Measurements from ENCODE around the gene IFNA13. TPM values are rescaled to one million over a fixed set of nuclear protein-coding genes. Genes with fewer than 3 reads are reported as not detected.

The IFNA13 gene
- total and polyA plus RNA-seq, 2 donors from 2014 or later: not detected

DNA sequence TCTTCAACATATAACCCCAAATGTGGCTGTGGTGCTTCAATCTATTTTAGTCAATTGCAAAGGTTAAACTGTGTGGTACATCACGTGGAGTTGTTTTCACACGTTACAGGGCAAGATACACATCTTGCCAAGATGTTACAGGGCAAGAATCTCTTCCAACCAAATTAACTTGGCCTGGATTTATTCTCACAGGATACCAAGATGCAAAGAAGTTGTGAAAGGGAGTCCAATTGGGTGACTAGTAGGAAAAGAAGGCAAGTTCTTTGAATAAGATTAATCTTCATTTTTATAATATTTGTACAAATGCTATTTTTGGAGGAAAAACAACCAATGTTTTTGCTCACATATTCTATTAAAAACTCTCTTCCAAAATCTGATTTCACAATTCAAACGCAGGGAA is 36.3 kb upstream of the IFNA13 start:
- no peak for DNase-seq
- Histone ChIP-seq H3K9me3 (ENCODE audit: control insufficient read depth in 2 of 3, insufficient read depth in 1 of 3, low read length in 3 of 3) (no peaks in the 10 kb centered on the region), H3K27ac (ENCODE audit: low read depth in 2 of 2, low read length in 2 of 2) (no peak overlapping the region), H3K36me3 (ENCODE audit: control insufficient read depth in 2 of 3, insufficient read depth in 3 of 3, low read length in 3 of 3) (no peaks in the 10 kb centered on the region), H3K27me3 (ENCODE audit: control insufficient read depth, insufficient read depth, low read length) (no peaks in the 10 kb centered on the region), H3K4me1 (ENCODE audit: control insufficient read depth in 2 of 3, insufficient read depth in 2 of 3, low read depth in 1 of 3, low read length in 3 of 3) (peaks cover 0 to 4% (median 0%) of the 10 kb centered on the region in 3 donors), H3K4me3 (ENCODE audit: low read length in 3 of 3) (no peak overlapping the region), H3K9ac (ENCODE audit: low read length in 3 of 3) (no peak overlapping the region)
- intact Hi-C loops (cut with DNase I): no loop called here
- no peak for FAIRE-seq
- TF ChIP-seq, protein P1, sequence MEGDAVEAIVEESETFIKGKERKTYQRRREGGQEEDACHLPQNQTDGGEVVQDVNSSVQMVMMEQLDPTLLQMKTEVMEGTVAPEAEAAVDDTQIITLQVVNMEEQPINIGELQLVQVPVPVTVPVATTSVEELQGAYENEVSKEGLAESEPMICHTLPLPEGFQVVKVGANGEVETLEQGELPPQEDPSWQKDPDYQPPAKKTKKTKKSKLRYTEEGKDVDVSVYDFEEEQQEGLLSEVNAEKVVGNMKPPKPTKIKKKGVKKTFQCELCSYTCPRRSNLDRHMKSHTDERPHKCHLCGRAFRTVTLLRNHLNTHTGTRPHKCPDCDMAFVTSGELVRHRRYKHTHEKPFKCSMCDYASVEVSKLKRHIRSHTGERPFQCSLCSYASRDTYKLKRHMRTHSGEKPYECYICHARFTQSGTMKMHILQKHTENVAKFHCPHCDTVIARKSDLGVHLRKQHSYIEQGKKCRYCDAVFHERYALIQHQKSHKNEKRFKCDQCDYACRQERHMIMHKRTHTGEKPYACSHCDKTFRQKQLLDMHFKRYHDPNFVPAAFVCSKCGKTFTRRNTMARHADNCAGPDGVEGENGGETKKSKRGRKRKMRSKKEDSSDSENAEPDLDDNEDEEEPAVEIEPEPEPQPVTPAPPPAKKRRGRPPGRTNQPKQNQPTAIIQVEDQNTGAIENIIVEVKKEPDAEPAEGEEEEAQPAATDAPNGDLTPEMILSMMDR (IDR thresholded peaks at IDR 0.05; ENCODE audit: borderline replicate concordance, extremely low read depth, insufficient read depth): no peak

DNA sequence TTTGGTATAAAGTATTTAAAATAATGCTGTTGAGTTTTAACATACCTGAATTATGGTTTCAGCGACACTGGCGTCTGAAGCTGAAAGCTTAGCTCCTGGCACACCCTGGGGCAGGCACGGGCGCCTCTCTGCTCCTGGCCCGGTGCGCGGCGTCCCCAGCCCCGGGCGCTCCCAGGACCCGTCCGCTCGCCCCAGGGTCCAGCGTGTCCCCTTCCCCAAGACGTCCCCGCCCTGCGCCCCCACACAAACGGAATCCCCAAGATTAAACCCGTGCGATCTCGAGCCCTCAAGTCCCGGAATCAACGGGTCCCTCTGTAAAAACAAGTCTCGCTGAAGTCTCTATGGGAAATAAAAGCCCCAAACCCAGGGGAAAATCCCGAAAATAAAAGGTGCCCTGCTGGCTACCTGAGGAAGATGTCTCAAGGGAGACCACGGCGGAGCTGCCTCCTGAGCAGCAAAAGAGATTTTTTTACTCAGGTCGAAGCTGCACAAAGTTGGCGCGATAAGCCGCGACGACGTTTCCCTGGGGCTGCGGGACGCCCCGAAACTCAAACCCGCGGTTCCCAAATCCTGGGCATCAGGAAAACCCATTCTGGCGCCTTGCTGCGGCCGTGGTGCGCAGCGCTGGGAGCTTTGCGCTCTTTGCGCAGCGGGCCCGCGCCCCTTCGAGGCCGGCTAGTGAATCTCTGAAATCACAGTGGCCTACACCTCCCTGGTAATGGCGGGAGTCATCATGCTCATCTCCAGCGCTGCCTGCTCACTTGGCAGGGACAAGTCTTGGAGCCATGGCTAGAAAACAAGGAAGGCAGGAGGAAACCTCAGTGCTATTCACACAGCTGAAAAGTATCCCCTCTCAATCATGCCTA is 34.8 kb upstream of the IFNA13 start:
- Histone ChIP-seq H3K4me3 (ENCODE audit: low read length in 3 of 3) (no peak overlapping the region), H3K36me3 (ENCODE audit: control insufficient read depth in 2 of 3, insufficient read depth in 3 of 3, low read length in 3 of 3) (no peaks in the 10 kb centered on the region), H3K27ac (ENCODE audit: low read depth in 2 of 2, low read length in 2 of 2) (no peak overlapping the region), H3K9me3 (ENCODE audit: control insufficient read depth in 2 of 3, insufficient read depth in 1 of 3, low read length in 3 of 3) (no peaks in the 10 kb centered on the region), H3K4me1 (ENCODE audit: control insufficient read depth in 2 of 3, insufficient read depth in 2 of 3, low read depth in 1 of 3, low read length in 3 of 3) (peaks cover 0 to 4% (median 0%) of the 10 kb centered on the region in 3 donors), H3K9ac (ENCODE audit: low read length in 3 of 3) (no peak overlapping the region), H3K27me3 (ENCODE audit: control insufficient read depth, insufficient read depth, low read length) (no peaks in the 10 kb centered on the region)
- intact Hi-C loops (cut with DNase I): no loop called here
- TF ChIP-seq, protein P1 (IDR thresholded peaks at IDR 0.05; ENCODE audit: borderline replicate concordance, extremely low read depth, insufficient read depth): no peak
- peak; percentile 39 to 62 (median 44) for DNase-seq
- FAIRE-seq: no peak

DNA sequence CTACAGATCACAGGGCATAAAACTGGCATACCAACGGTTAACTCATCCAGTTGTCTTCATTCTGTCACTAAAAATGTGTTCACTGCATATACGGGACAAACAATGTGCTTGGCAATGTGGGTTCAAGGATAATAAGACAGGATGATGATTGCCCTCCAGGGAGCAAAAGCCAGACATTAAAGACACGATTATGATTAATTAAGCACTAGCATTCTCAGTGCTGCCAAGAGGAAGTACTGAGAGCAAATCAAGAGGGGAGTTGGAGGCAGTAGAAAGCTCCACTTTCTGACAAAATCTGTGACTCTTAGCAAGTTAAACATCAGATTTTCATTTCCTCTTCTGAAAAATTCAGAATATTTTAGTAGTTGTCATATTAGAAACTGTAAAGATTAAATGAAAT is 32.1 kb upstream of the IFNA13 start:
- H3K9ac ChIP-seq (ENCODE audit: low read length in 3 of 3): no peak overlapping the region
- H3K4me1 ChIP-seq (ENCODE audit: control insufficient read depth in 2 of 3, insufficient read depth in 2 of 3, low read depth in 1 of 3, low read length in 3 of 3): peaks cover 0 to 6% (median 0%) of the 10 kb centered on the region in 3 donors
- FAIRE-seq (no peak), DNase-seq (no peak)
- no peak overlapping the region for H3K27ac ChIP-seq (ENCODE audit: low read depth in 2 of 2, low read length in 2 of 2)
- TF ChIP-seq, protein P1 (IDR thresholded peaks at IDR 0.05; ENCODE audit: borderline replicate concordance, extremely low read depth, insufficient read depth): no peak
- H3K4me3 ChIP-seq (ENCODE audit: low read length in 3 of 3): no peak overlapping the region
- H3K36me3 ChIP-seq (ENCODE audit: control insufficient read depth in 2 of 3, insufficient read depth in 3 of 3, low read length in 3 of 3): no peaks in the 10 kb centered on the region
- intact Hi-C loops (cut with DNase I): no loop called here
- H3K27me3 ChIP-seq (ENCODE audit: control insufficient read depth, insufficient read depth, low read length): no peaks in the 10 kb centered on the region
- H3K9me3 ChIP-seq (ENCODE audit: control insufficient read depth in 2 of 3, insufficient read depth in 1 of 3, low read length in 3 of 3): no peaks in the 10 kb centered on the region

Data from kidney (tissue), 14 donors.